CD8-positive, alpha-beta memory T cell (primary cell): ENCODE measurements around the gene ITGB3BP. TPM values are rescaled to one million over a fixed set of nuclear protein-coding genes. Genes with fewer than 3 reads are reported as not detected.

Experiments
- CTCF ChIA-PET: fragments of 350-600 bp; sonication (Branson Sonifier 250); formaldehyde crosslinking; loops from one replicate; lab custom pipeline; 2021; ENCODE audit warnings: antibody characterized with exemption; lab: Charles Lee
- POLR2A ChIA-PET: fragments of 350-600 bp; sonication (Branson Sonifier 250); formaldehyde crosslinking; loops from one replicate; lab custom pipeline; 2021; ENCODE audit warnings: antibody characterized with exemption; lab: Charles Lee
- DNase-seq, 5 donors: peaks; one replicate each; pipeline versions ENCODE4 v3.0.0 to v3.0.0-alpha.2; 2020 to 2022; ENCODE audit warnings: mixed read lengths in 1 of 5
- H3K27ac ChIP-seq: one replicate; pipeline ENCODE4 v1.7.0; 2013; ENCODE audit warnings: low read depth, mild to moderate bottlenecking, low read length, moderate library complexity
- H3K27me3 ChIP-seq: 2 replicates; pipeline ENCODE4 v1.7.0; 2013; ENCODE audit warnings: low read length, mild to moderate bottlenecking; ENCODE audit not compliant: insufficient read depth, poor library complexity, severe bottlenecking
- H3K36me3 ChIP-seq: 2 replicates; pipeline ENCODE4 v1.7.0; 2013; ENCODE audit warnings: mild to moderate bottlenecking, low read length, moderate library complexity; ENCODE audit not compliant: insufficient read depth
- H3K4me1 ChIP-seq: 2 replicates; pipeline ENCODE4 v1.7.0; 2013; ENCODE audit warnings: mild to moderate bottlenecking, low read length, moderate library complexity; ENCODE audit not compliant: insufficient read depth
- H3K4me3 ChIP-seq: 2 replicates; pipeline ENCODE4 v1.7.0; 2013; ENCODE audit warnings: mild to moderate bottlenecking, low read length
- H3K9me3 ChIP-seq: 2 replicates; pipeline ENCODE4 v1.7.0; 2013; ENCODE audit warnings: mild to moderate bottlenecking, low read length
- H3K27ac Mint-ChIP-seq, 8 donors: one replicate each; pipeline ENCODE4 v1.8.0; 2020 to 2021; ENCODE audit warnings: mixed read lengths in 8 of 8, mild to moderate bottlenecking in 6 of 8, inconsistent platforms in 3 of 8, moderate library complexity in 3 of 8
- H3K27me3 Mint-ChIP-seq, 2 donors: one replicate each; pipeline ENCODE4 v1.8.0; 2020 to 2021; ENCODE audit warnings: mixed read lengths in 2 of 2, mild to moderate bottlenecking in 1 of 2, moderate library complexity in 1 of 2
- H3K36me3 Mint-ChIP-seq, 3 donors: one replicate each; pipeline ENCODE4 v1.8.0; 2020 to 2021; ENCODE audit warnings: mixed read lengths in 3 of 3, inconsistent platforms in 1 of 3, mild to moderate bottlenecking in 1 of 3
- H3K4me1 Mint-ChIP-seq, 3 donors: one replicate each; pipeline ENCODE4 v1.8.0; 2020 to 2021; ENCODE audit warnings: mixed read lengths in 3 of 3, inconsistent platforms in 1 of 3, mild to moderate bottlenecking in 1 of 3
- H3K4me3 Mint-ChIP-seq, 7 donors: one replicate each; pipeline ENCODE4 v1.8.0; 2020 to 2021; ENCODE audit warnings: mixed read lengths in 7 of 7, mild to moderate bottlenecking in 6 of 7, moderate library complexity in 4 of 7, inconsistent platforms in 2 of 7
- H3K9me3 Mint-ChIP-seq, 5 donors: one replicate each; pipeline ENCODE4 v1.8.0; 2020 to 2022; ENCODE audit warnings: mixed read lengths in 5 of 5, mild to moderate bottlenecking in 3 of 5, moderate library complexity in 2 of 5, inconsistent platforms in 1 of 5
- polyA plus RNA-seq: library from polyadenylated mRNA; unstranded; fragments of 300-500 nt; fragmentation: Illumina TruSeq; gene quantifications from one replicate; pipeline ENCODE4 v1.2.3, GENCODE V29; 2021
- total RNA-seq, 2 experiments: library from RNA; stranded (reverse); gene quantifications; one replicate each; pipeline ENCODE4 v1.2.3, GENCODE V29; 2021

Gene ITGB3BP
- total and polyA plus RNA-seq, 3 experiments from 2014 or later: 25.0 to 49.0 (median 45.0) TPM

GRCh38 chr1:63555480-63555879, 32.5 kb upstream of the ITGB3BP start:
- no peak overlapping the region for H3K4me3 ChIP-seq
- H3K36me3 Mint-ChIP-seq: peaks cover 3 to 21% (median 4%) of the 10 kb centered on the region in 3 donors
- no peak overlapping the region for H3K27ac Mint-ChIP-seq
- H3K9me3 Mint-ChIP-seq: no peaks in the 10 kb centered on the region
- no peaks in the 10 kb centered on the region for H3K27me3 ChIP-seq
- no peaks in the 10 kb centered on the region for H3K27me3 Mint-ChIP-seq
- H3K27ac ChIP-seq: no peak overlapping the region
- CTCF ChIA-PET: no interaction called here
- peaks cover 0 to 4% (median 0%) of the 10 kb centered on the region in 3 donors for H3K4me1 Mint-ChIP-seq
- H3K36me3 ChIP-seq: no peaks in the 10 kb centered on the region
- no peak for DNase-seq
- H3K4me1 ChIP-seq: no peaks in the 10 kb centered on the region
- POLR2A ChIA-PET: no interaction called here
- H3K9me3 ChIP-seq: no peaks in the 10 kb centered on the region
- no peak overlapping the region for H3K4me3 Mint-ChIP-seq

GRCh38 chr1:63548877-63549276, 25.9 kb upstream of the ITGB3BP start:
- Histone ChIP-seq H3K9me3 (no peaks in the 10 kb centered on the region), H3K4me3 (no peak overlapping the region), H3K4me1 (no peaks in the 10 kb centered on the region), H3K27me3 (no peaks in the 10 kb centered on the region), H3K36me3 (no peaks in the 10 kb centered on the region), H3K27ac (no peak overlapping the region)
- POLR2A ChIA-PET: no interaction called here
- CTCF ChIA-PET: no interaction called here
- no peak for DNase-seq
- Mint-ChIP-seq H3K27me3 (no peaks in the 10 kb centered on the region), H3K4me1 (no peaks in the 10 kb centered on the region), H3K9me3 (no peaks in the 10 kb centered on the region), H3K4me3 (no peak overlapping the region), H3K27ac (no peak overlapping the region), H3K36me3 (peaks cover 0 to 43% (median 9%) of the 10 kb centered on the region in 3 donors)

DNA sequence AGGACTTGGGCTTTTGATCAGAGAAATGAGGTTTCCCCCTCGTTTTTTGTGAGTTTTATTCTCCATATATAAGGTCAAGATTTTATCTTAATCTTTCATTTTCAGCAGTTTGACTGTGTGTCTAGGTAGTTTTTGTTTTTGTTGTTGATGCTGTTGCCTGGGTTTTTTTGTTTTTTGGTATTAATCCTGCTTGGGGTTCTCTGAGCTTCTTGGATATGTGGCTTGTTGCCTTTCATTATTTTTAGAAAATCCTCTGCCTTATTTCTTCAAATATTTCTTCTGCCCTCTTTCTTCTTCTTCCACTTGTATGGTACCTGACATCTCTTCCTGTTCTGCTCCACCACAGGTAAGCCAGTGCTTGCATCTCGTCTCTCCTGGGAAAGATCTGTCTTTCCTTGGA, 25.3 kb upstream of the ITGB3BP start:
- Histone ChIP-seq H3K4me1 (no peaks in the 10 kb centered on the region), H3K27ac (no peak overlapping the region), H3K9me3 (no peaks in the 10 kb centered on the region), H3K27me3 (no peaks in the 10 kb centered on the region), H3K36me3 (no peaks in the 10 kb centered on the region), H3K4me3 (no peak overlapping the region)
- H3K9me3 Mint-ChIP-seq: no peaks in the 10 kb centered on the region
- H3K27ac Mint-ChIP-seq: no peak overlapping the region
- H3K36me3 Mint-ChIP-seq: peaks cover 0 to 41% (median 9%) of the 10 kb centered on the region in 3 donors
- no peaks in the 10 kb centered on the region for H3K4me1 Mint-ChIP-seq
- no peak overlapping the region for H3K4me3 Mint-ChIP-seq
- ChIA-PET CTCF (no interaction called here), POLR2A (no interaction called here)
- no peaks in the 10 kb centered on the region for H3K27me3 Mint-ChIP-seq
- DNase-seq: no peak

DNA sequence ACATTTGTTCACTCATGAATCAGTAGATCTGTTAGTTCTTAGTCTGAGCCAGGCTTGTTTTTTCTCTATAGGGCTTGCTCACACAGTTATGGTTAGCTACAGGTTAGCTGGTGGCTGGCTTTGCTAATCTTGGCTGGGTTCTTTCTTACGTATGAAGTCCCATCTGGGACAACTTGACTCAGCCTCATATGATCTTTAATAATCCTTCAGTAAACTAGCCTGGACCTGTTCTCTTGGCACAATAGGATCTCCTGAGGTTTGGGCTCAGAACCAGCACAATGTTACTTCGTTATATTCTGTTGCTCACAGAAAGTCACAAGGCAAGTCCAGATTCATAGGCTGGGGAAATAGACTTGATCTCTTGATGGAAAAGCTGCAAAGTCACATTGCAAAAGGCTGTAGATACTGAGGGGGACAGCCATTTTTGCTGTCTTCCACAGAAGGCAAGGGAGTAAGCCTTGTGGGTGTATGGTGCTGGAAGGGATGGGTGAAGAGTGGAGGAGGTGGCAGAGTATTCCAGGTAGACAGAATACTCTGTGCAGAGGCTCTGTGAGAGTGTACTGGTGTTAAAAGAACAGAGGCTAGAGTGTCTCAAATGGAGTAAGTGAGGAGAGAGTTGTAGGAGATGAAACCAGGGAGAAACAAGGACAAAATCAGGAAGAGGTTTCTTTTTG, 24.7 kb upstream of the ITGB3BP start:
- ChIA-PET CTCF (no interaction called here), POLR2A (no interaction called here)
- Histone ChIP-seq H3K4me3 (no peak overlapping the region), H3K27ac (no peak overlapping the region), H3K27me3 (no peaks in the 10 kb centered on the region), H3K36me3 (no peaks in the 10 kb centered on the region), H3K4me1 (no peaks in the 10 kb centered on the region), H3K9me3 (no peaks in the 10 kb centered on the region)
- Mint-ChIP-seq H3K9me3 (no peaks in the 10 kb centered on the region), H3K36me3 (peaks cover 0 to 42% (median 10%) of the 10 kb centered on the region in 3 donors), H3K27me3 (no peaks in the 10 kb centered on the region), H3K4me3 (no peak overlapping the region), H3K4me1 (no peaks in the 10 kb centered on the region), H3K27ac (no peak overlapping the region)
- no peak for DNase-seq

- Histone ChIP-seq H3K4me3 (no peak overlapping the region), H3K27ac (no peak overlapping the region), H3K9me3 (no peaks in the 10 kb centered on the region), H3K36me3 (no peaks in the 10 kb centered on the region), H3K4me1 (no peaks in the 10 kb centered on the region), H3K27me3 (no peaks in the 10 kb centered on the region)
- Mint-ChIP-seq H3K27ac (no peak overlapping the region), H3K27me3 (no peaks in the 10 kb centered on the region), H3K9me3 (no peaks in the 10 kb centered on the region), H3K4me1 (no peaks in the 10 kb centered on the region), H3K4me3 (no peak overlapping the region), H3K36me3 (peaks cover 0 to 37% (median 10%) of the 10 kb centered on the region in 3 donors)
- ChIA-PET CTCF (interaction anchor here (0.6 kb wide), 1 partner anchor 1457 kb away, joined by 3 read pairs; no protein-coding TSS in a partner anchor), POLR2A (no interaction called here)
- DNase-seq: no peak
Observed at GRCh38 chr1:63545780-63546179, 22.8 kb upstream of the ITGB3BP start.

GRCh38 chr1:63537940-63538339, 14.9 kb upstream of the ITGB3BP start:
- H3K27ac Mint-ChIP-seq: no peak overlapping the region
- H3K36me3 Mint-ChIP-seq: peaks cover 0 to 24% (median 4%) of the 10 kb centered on the region in 3 donors
- Histone ChIP-seq H3K27me3 (no peaks in the 10 kb centered on the region), H3K27ac (no peak overlapping the region), H3K9me3 (no peaks in the 10 kb centered on the region), H3K36me3 (peaks cover 4% of the 10 kb centered on the region), H3K4me3 (no peak overlapping the region), H3K4me1 (no peaks in the 10 kb centered on the region)
- ChIA-PET POLR2A (no interaction called here), CTCF (interaction anchor here (0.9 to 2.3 kb wide), 4 partner anchors 9 to 696 kb away, joined by 3 to 9 read pairs (median 4); no protein-coding TSS in a partner anchor)
- no peak overlapping the region for H3K4me3 Mint-ChIP-seq
- DNase-seq: no peak
- H3K9me3 Mint-ChIP-seq: no peaks in the 10 kb centered on the region
- H3K4me1 Mint-ChIP-seq: no peaks in the 10 kb centered on the region
- no peaks in the 10 kb centered on the region for H3K27me3 Mint-ChIP-seq

DNA sequence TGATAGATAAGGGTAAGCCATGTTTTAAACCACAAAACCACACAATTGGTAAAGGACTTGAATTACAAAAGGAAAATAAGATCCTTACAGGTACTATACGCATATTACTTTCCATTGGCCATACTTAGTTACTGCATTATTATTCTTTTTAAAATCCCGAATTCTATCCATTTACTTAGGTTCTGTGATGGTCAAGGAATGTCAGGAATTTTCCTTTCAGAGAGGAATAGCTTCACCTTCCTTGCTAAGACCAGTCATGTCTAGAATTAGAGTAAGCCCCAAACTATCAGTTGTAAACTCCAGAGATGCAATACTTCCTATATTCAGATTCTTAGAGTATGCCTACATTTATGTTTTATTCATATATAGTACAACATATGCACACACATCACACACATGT, 14.0 kb upstream of the ITGB3BP start:
- H3K9me3 Mint-ChIP-seq: no peaks in the 10 kb centered on the region
- peaks cover 4% of the 10 kb centered on the region for H3K36me3 ChIP-seq
- no peaks in the 10 kb centered on the region for H3K4me1 ChIP-seq
- no peak overlapping the region for H3K27ac ChIP-seq
- DNase-seq: no peak
- no peak overlapping the region for H3K27ac Mint-ChIP-seq
- H3K4me3 Mint-ChIP-seq: no peak overlapping the region
- H3K27me3 Mint-ChIP-seq: no peaks in the 10 kb centered on the region
- no peaks in the 10 kb centered on the region for H3K4me1 Mint-ChIP-seq
- H3K36me3 Mint-ChIP-seq: peaks cover 0 to 29% (median 4%) of the 10 kb centered on the region in 3 donors
- H3K4me3 ChIP-seq: no peak overlapping the region
- H3K9me3 ChIP-seq: no peaks in the 10 kb centered on the region
- CTCF ChIA-PET: interaction anchor here (1.5 to 2.3 kb wide), 2 partner anchors 39 to 695 kb away, joined by 4 to 9 read pairs; no protein-coding TSS in a partner anchor
- POLR2A ChIA-PET: no interaction called here
- no peaks in the 10 kb centered on the region for H3K27me3 ChIP-seq

DNA sequence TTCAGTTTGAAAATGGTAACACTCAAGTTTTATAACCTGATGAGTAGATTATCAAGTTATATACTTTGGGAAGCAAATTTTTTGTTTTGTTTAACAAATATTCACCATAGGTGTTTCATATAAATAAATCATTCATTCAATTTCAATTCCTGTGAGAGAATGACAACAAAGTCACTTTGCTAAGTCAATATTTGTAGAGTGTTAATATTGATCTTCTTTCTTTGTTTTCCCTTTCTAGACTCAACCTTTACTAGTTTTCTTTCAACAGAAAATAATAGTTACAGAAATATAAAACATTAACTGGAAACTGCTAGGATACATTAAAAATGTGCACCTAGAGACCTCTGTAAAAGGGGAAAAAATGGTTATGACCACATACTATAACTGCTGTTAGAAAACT, 11.4 kb upstream of the ITGB3BP start:
- ChIA-PET POLR2A (no interaction called here), CTCF (no interaction called here)
- Histone ChIP-seq H3K36me3 (peaks cover 4% of the 10 kb centered on the region), H3K9me3 (no peaks in the 10 kb centered on the region), H3K27me3 (no peaks in the 10 kb centered on the region), H3K27ac (no peak overlapping the region), H3K4me3 (no peak overlapping the region), H3K4me1 (no peaks in the 10 kb centered on the region)
- Mint-ChIP-seq H3K27ac (no peak overlapping the region), H3K4me1 (no peaks in the 10 kb centered on the region), H3K9me3 (no peaks in the 10 kb centered on the region), H3K27me3 (no peaks in the 10 kb centered on the region), H3K4me3 (no peak overlapping the region), H3K36me3 (peaks cover 0 to 34% (median 7%) of the 10 kb centered on the region in 3 donors)
- DNase-seq: no peak
